ENCODE data around the gene GLIPR1. TPM values are rescaled to one million over a fixed set of nuclear protein-coding genes. Genes with fewer than 3 reads are reported as not detected.

GLIPR1 gene
- polyA plus RNA-seq, 1 donor from 2014 or later: 0.12 TPM

- Histone ChIP-seq H4K20me1 (ENCODE audit: insufficient read depth) (no peaks in the 10 kb centered on the region), H3K36me3 (ENCODE audit: insufficient read depth, low read length) (no peaks in the 10 kb centered on the region), H3K79me2 (replicated peaks; ENCODE audit: insufficient read depth, low read length) (no peaks in the 10 kb centered on the region), H3K4me3 (ENCODE audit: low read length) (no peak overlapping the region), H3K9ac (ENCODE audit: low read length) (no peak overlapping the region), H3K9me2 (ENCODE audit: insufficient read depth, low read length) (no peaks in the 10 kb centered on the region), H3K4me2 (ENCODE audit: low read length) (no peak overlapping the region), H3K27me3 (ENCODE audit: insufficient read depth, low read depth, low read length) (no peaks in the 10 kb centered on the region), H3K9me3 (ENCODE audit: low read length) (no peaks in the 10 kb centered on the region), H2AFZ (ENCODE audit: low read depth, low read length) (no peak overlapping the region), H3K27ac (ENCODE audit: low read length) (no peak overlapping the region), H3F3A (ENCODE audit: insufficient read depth, low read length, poor library complexity, severe bottlenecking) (no peaks in the 10 kb centered on the region)
- no peak for TF ChIP-seq RAD21 (conservative IDR thresholded peaks at IDR 0.05)
These were observed 543 bp upstream of the GLIPR1 start for GRCh38 chr12:75479963-75480461.

GRCh38 chr12:75481013-75481705 lies 604 bp downstream of the GLIPR1 start:
- H3K9me3 ChIP-seq (ENCODE audit: low read length): no peaks in the 10 kb centered on the region
- H3K79me2 ChIP-seq (replicated peaks; ENCODE audit: insufficient read depth, low read length): no peaks in the 10 kb centered on the region
- no peaks in the 10 kb centered on the region for H4K20me1 ChIP-seq (ENCODE audit: insufficient read depth)
- H3F3A ChIP-seq (ENCODE audit: insufficient read depth, low read length, poor library complexity, severe bottlenecking): no peaks in the 10 kb centered on the region
- H3K36me3 ChIP-seq (ENCODE audit: insufficient read depth, low read length): no peaks in the 10 kb centered on the region
- H3K27me3 ChIP-seq (ENCODE audit: insufficient read depth, low read depth, low read length): no peaks in the 10 kb centered on the region
- H2AFZ ChIP-seq (ENCODE audit: low read depth, low read length): no peak overlapping the region
- H3K27ac ChIP-seq (ENCODE audit: low read length): no peak overlapping the region
- no peak overlapping the region for H3K4me2 ChIP-seq (ENCODE audit: low read length)
- no peak overlapping the region for H3K9ac ChIP-seq (ENCODE audit: low read length)
- no peaks in the 10 kb centered on the region for H3K9me2 ChIP-seq (ENCODE audit: insufficient read depth, low read length)
- no peak overlapping the region for H3K4me3 ChIP-seq (ENCODE audit: low read length)
- TF ChIP-seq CTCF (IDR thresholded peaks at IDR 0.05; ENCODE audit: poor library complexity, severe bottlenecking) (no peak), MXI1 (conservative IDR thresholded peaks at IDR 0.05; ENCODE audit: poor library complexity, severe bottlenecking) (no peak), TAF1 (IDR thresholded peaks at IDR 0.05; ENCODE audit: low read depth) (no peak), SMC3 (conservative IDR thresholded peaks at IDR 0.05; ENCODE audit: poor library complexity) (no peak), POLR2AphosphoS5 (IDR thresholded peaks at IDR 0.05) (no peak), RAD21 (conservative IDR thresholded peaks at IDR 0.05) (no peak), EZH2 (IDR thresholded peaks at IDR 0.05; ENCODE audit: borderline replicate concordance, insufficient read depth, low read length, poor library complexity, severe bottlenecking) (no peak), REST (IDR thresholded peaks at IDR 0.05; ENCODE audit: borderline replicate concordance) (no peak), EP300 (conservative IDR thresholded peaks at IDR 0.05; ENCODE audit: poor library complexity, severe bottlenecking) (no peak)
